ENCODE results near the gene CAV2.

CAV2 gene

GRCh38 chr7:116495736-116496135, 3.8 kb upstream of the CAV2 start:
- peak; percentile 84 for DNase-seq (ENCODE audit: low read depth)

GRCh38 chr7:116496653-116497052, 2.9 kb upstream of the CAV2 start:
- DNase-seq (ENCODE audit: low read depth) = no peak

GRCh38 chr7:116497708-116498107, 1.8 kb upstream of the CAV2 start:
- no peak for DNase-seq (ENCODE audit: low read depth)

- peak; percentile 40 for DNase-seq (ENCODE audit: low read depth)
Observed at GRCh38 chr7:116500078-116500853, 728 bp downstream of the CAV2 start.

GRCh38 chr7:116501425-116502167, 2.1 kb downstream of the CAV2 start:
- no peak for DNase-seq (ENCODE audit: low read depth)

GRCh38 chr7:116502201-116503096, 2.9 kb downstream of the CAV2 start:
- no peak for DNase-seq (ENCODE audit: low read depth)

GRCh38 chr7:116503835-116504234, 4.3 kb downstream of the CAV2 start:
- no peak for DNase-seq (ENCODE audit: low read depth)

GRCh38 chr7:116505278-116505677, 5.7 kb downstream of the CAV2 start:
- DNase-seq (ENCODE audit: low read depth) = no peak

- DNase-seq (ENCODE audit: low read depth) = no peak
Observed at GRCh38 chr7:116505823-116506222, 6.3 kb downstream of the CAV2 start.

GRCh38 chr7:116509982-116510579, 10.5 kb downstream of the CAV2 start:
- peak; percentile 68 for DNase-seq (ENCODE audit: low read depth)

GRCh38 chr7:116510795-116511194, 11.3 kb downstream of the CAV2 start:
- DNase-seq (ENCODE audit: low read depth) = no peak

- DNase-seq (ENCODE audit: low read depth) = no peak
Observed at GRCh38 chr7:116511552-116512519, 12.3 kb downstream of the CAV2 start.

- DNase-seq (ENCODE audit: low read depth) = no peak
Observed at GRCh38 chr7:116512520-116513188, 13.1 kb downstream of the CAV2 start.

GRCh38 chr7:116515584-116515983, 16.0 kb downstream of the CAV2 start:
- no peak for DNase-seq (ENCODE audit: low read depth)

GRCh38 chr7:116516324-116516723, 16.8 kb downstream of the CAV2 start:
- no peak for DNase-seq (ENCODE audit: low read depth)

- no peak for DNase-seq (ENCODE audit: low read depth)
Observed at GRCh38 chr7:116517626-116518025, 18.1 kb downstream of the CAV2 start.

GRCh38 chr7:116518961-116519360, 19.4 kb downstream of the CAV2 start:
- no peak for DNase-seq (ENCODE audit: low read depth)

- DNase-seq (ENCODE audit: low read depth) = no peak
Observed at GRCh38 chr7:116521046-116521664, 21.6 kb downstream of the CAV2 start.

GRCh38 chr7:116522247-116522646, 22.7 kb downstream of the CAV2 start:
- peak; percentile 78 for DNase-seq (ENCODE audit: low read depth)

- DNase-seq (ENCODE audit: low read depth) = no peak
Observed at GRCh38 chr7:116524221-116524608, 24.7 kb downstream of the CAV2 start.

Data from fibroblast of gingiva (primary cell).